ENCODE results near the gene GID8.

GID8 gene

DNA sequence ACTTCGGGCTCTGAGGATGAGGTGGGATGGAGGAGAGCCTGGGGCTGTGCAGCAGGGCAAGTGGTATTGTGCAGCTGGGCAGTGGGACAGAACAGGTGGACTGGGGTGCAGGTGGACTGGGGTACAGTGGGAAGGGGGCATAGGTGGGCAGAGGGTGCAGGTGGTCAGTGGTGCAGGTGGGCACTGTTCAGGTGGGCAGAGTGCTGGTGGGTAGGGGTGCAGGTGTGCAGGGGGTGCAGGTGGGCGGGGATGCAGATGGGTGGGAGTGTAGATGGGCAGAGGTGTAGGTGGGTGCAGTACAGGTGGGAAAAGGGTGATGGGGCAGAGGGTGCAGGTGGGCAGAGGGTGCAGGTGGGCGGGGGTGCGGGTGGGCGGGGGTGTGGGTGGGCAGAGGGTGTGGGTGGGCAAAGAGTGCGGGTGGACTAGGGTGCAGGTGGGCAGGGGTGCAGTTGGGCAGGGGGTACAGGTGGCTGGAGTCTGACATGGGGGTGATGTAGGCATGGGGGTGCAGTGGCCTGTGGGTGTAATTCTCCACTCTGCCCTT lies 48.4 kb downstream of the GID8 start:
- TF ChIP-seq, protein P1, sequence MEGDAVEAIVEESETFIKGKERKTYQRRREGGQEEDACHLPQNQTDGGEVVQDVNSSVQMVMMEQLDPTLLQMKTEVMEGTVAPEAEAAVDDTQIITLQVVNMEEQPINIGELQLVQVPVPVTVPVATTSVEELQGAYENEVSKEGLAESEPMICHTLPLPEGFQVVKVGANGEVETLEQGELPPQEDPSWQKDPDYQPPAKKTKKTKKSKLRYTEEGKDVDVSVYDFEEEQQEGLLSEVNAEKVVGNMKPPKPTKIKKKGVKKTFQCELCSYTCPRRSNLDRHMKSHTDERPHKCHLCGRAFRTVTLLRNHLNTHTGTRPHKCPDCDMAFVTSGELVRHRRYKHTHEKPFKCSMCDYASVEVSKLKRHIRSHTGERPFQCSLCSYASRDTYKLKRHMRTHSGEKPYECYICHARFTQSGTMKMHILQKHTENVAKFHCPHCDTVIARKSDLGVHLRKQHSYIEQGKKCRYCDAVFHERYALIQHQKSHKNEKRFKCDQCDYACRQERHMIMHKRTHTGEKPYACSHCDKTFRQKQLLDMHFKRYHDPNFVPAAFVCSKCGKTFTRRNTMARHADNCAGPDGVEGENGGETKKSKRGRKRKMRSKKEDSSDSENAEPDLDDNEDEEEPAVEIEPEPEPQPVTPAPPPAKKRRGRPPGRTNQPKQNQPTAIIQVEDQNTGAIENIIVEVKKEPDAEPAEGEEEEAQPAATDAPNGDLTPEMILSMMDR (IDR thresholded peaks at IDR 0.05; ENCODE audit: insufficient read depth, low read length, poor library complexity, severe bottlenecking): no peak
- Histone ChIP-seq H3K4me3 (replicated peaks; ENCODE audit: low read depth, low read length) (no peak overlapping the region), H3K36me3 (ENCODE audit: control insufficient read depth, insufficient read depth, low read length) (no peaks in the 10 kb centered on the region), H3K27me3 (replicated peaks; ENCODE audit: control insufficient read depth, insufficient read depth, low read length) (no peaks in the 10 kb centered on the region; the same call in none of the 2 replicates)
- DNase-seq (ENCODE audit: extremely low read depth, insufficient read length): no peak

DNA sequence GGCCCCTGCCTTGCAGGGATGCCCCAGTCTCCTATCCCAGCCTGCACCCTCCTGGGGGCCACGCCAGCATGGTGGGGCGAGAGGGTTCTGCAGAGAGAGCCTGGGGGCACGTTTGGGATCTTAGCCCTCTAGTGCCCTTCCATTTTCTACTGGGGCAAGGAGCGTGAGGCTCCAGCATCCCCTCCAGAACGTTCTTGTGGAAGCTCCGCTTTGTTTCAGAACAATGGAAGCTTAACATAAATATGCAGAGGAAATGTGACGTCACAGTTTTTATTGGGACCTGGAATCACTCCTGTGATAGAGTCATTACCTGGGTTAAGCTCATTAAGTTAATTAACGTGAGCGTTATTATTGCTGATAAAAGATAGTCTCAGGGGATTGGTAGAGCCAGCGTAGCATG lies 49.2 kb downstream of the GID8 start:
- DNase-seq (ENCODE audit: extremely low read depth, insufficient read length): no peak
- no peaks in the 10 kb centered on the region; the same call in 1 of the 2 replicates for H3K27me3 ChIP-seq (replicated peaks; ENCODE audit: control insufficient read depth, insufficient read depth, low read length)
- no peak overlapping the region for H3K4me3 ChIP-seq (replicated peaks; ENCODE audit: low read depth, low read length)
- no peaks in the 10 kb centered on the region for H3K36me3 ChIP-seq (ENCODE audit: control insufficient read depth, insufficient read depth, low read length)
- TF ChIP-seq, protein P1 (IDR thresholded peaks at IDR 0.05; ENCODE audit: insufficient read depth, low read length, poor library complexity, severe bottlenecking): no peak

DNA sequence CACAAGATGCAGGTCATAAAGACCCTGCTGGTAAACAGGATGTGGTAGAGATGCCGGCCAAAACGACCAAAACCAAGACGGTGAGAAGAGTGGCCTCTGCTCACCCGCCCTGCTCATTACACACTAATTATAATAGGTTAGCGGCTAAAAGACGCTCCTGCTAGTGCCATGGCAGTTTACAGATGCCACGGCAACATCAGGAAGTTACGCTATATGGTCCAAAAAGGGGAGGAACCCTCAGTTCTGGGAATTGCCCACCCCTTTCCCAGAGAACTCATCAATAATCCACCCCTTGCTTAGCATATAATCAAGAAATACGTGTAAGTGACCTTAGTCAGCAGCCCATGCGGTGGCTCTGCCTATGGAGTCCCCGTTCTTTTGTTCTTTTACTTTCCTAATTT lies 51.3 kb downstream of the GID8 start:
- TF ChIP-seq, protein P1 (IDR thresholded peaks at IDR 0.05; ENCODE audit: insufficient read depth, low read length, poor library complexity, severe bottlenecking): no peak
- Histone ChIP-seq H3K27me3 (replicated peaks; ENCODE audit: control insufficient read depth, insufficient read depth, low read length) (no peaks in the 10 kb centered on the region; the same call in none of the 2 replicates), H3K36me3 (ENCODE audit: control insufficient read depth, insufficient read depth, low read length) (no peaks in the 10 kb centered on the region), H3K4me3 (replicated peaks; ENCODE audit: low read depth, low read length) (no peak overlapping the region)
- DNase-seq (ENCODE audit: extremely low read depth, insufficient read length): no peak

GRCh38 chr20:62990306-62990825 lies 52.4 kb downstream of the GID8 start:
- TF ChIP-seq, protein P1 (IDR thresholded peaks at IDR 0.05; ENCODE audit: insufficient read depth, low read length, poor library complexity, severe bottlenecking): no peak
- H3K27me3 ChIP-seq (replicated peaks; ENCODE audit: control insufficient read depth, insufficient read depth, low read length): no peaks in the 10 kb centered on the region; the same call in none of the 2 replicates

DNA sequence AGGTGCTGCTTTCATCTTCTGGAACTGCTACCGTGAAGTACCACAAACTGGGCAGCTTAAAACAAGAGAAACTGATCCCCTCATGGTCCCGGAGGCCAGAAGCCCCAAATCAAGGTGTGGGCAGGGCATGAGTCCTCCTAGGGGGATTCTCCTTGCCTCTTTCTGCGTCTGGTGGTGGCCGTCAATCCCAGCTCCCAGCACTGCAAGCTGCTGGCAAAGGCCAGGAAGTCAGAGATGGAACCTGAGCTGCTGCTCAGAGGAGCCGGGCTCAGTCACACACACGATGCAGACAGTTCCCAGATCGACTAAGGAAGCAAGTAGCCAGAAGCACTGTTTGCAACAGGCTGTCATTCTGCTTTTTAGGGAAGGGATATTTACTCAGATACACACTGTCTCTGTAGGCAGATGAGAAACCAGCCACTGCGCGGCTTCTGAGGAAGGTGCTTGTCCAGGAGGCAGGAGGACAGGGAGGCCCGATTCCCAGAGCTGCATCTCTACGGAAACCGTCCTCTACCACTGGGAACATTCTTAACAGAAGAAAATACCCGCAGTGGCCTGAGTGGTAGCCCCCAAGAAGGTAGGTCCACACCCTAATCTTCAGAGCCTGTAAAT lies 53.4 kb downstream of the GID8 start:
- no peak for DNase-seq (ENCODE audit: extremely low read depth, insufficient read length)
- H3K27me3 ChIP-seq (replicated peaks; ENCODE audit: control insufficient read depth, insufficient read depth, low read length): no peaks in the 10 kb centered on the region; the same call in none of the 2 replicates
- TF ChIP-seq, protein P1 (IDR thresholded peaks at IDR 0.05; ENCODE audit: insufficient read depth, low read length, poor library complexity, severe bottlenecking): no peak

More at GRCh38 chr20:62990306-62990825, 52.4 kb downstream of the GID8 start:
- Histone ChIP-seq H3K36me3 (ENCODE audit: control insufficient read depth, insufficient read depth, low read length) (no peaks in the 10 kb centered on the region), H3K4me3 (replicated peaks; ENCODE audit: low read depth, low read length) (no peak overlapping the region)
- no peak for DNase-seq (ENCODE audit: extremely low read depth, insufficient read length)

More for the DNA sequence above, 53.4 kb downstream of the GID8 start:
- no peaks in the 10 kb centered on the region for H3K36me3 ChIP-seq (ENCODE audit: control insufficient read depth, insufficient read depth, low read length)
- H3K4me3 ChIP-seq (replicated peaks; ENCODE audit: low read depth, low read length): no peak overlapping the region
